ENCODE results near the gene CCDC134.

DNA sequence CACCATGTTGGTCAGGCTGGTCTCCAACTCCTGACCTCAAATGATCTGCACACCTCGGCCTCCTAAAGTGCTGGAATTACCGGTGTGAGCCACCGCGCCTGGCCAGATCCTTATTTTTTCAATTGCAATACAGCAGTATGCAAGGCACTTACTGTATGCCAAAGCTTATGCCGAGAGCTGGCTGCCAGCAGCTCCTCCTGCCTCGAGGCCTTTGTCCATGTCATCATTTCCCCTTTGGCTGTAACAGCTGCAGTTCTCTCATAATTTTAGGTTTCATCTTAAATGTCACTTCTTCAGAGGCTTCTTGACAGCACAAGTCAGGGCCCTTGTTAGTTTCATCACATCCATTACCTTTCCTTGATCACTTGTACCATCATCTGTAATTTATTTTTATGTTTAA is 30.9 kb downstream of the CCDC134 start:
- TF ChIP-seq, protein P1, sequence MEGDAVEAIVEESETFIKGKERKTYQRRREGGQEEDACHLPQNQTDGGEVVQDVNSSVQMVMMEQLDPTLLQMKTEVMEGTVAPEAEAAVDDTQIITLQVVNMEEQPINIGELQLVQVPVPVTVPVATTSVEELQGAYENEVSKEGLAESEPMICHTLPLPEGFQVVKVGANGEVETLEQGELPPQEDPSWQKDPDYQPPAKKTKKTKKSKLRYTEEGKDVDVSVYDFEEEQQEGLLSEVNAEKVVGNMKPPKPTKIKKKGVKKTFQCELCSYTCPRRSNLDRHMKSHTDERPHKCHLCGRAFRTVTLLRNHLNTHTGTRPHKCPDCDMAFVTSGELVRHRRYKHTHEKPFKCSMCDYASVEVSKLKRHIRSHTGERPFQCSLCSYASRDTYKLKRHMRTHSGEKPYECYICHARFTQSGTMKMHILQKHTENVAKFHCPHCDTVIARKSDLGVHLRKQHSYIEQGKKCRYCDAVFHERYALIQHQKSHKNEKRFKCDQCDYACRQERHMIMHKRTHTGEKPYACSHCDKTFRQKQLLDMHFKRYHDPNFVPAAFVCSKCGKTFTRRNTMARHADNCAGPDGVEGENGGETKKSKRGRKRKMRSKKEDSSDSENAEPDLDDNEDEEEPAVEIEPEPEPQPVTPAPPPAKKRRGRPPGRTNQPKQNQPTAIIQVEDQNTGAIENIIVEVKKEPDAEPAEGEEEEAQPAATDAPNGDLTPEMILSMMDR (IDR thresholded peaks at IDR 0.05): no peak
- TF ChIP-seq POLR2A (IDR thresholded peaks at IDR 0.05): no peak

Data from ovary (tissue), 3 donors.